ENCODE results near the gene KAT14. TPM values are rescaled to one million over a fixed set of nuclear protein-coding genes. Genes with fewer than 3 reads are reported as not detected.
"Not testable (repeated sequence)": the region's sequence is repeated elsewhere in the genome, so short reads cannot be mapped to it uniquely, and the experiment has no call there.

KAT14 gene
- total and polyA plus RNA-seq, 12 donors: 5.7 to 29.2 (median 15.6) TPM

DNA sequence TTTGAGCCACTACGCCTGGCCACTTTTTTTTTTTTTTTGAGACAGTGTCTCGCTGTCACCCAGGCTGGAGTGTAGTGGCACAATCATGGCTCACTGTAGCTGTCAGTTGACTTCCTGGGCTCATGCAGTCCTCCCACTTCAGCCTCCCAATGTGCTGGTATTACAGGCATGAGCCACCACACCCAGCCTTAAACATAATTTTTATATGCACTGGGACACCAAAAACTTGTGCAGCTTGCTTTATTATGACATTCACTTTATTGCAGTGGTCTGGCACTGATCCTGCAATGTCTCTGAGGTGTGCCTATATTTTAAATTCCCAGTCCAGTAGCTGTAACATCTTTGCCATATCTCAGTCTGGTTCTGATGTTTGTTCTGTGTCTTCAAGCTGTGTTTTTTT lies 34.7 kb downstream of the KAT14 start:
- Histone ChIP-seq H3K27me3 (no peaks in the 10 kb centered on the region), H3K4me3 (no peak overlapping the region), H3K4me1 (replicated peaks in 1 of 2) (no peaks in the 10 kb centered on the region), H3K36me3 (replicated peaks in 1 of 2) (no peaks in the 10 kb centered on the region), H3K9me3 (replicated peaks in 1 of 3) (no peaks in the 10 kb centered on the region), H3K27ac (no peak overlapping the region)
- TF ChIP-seq, protein P1, sequence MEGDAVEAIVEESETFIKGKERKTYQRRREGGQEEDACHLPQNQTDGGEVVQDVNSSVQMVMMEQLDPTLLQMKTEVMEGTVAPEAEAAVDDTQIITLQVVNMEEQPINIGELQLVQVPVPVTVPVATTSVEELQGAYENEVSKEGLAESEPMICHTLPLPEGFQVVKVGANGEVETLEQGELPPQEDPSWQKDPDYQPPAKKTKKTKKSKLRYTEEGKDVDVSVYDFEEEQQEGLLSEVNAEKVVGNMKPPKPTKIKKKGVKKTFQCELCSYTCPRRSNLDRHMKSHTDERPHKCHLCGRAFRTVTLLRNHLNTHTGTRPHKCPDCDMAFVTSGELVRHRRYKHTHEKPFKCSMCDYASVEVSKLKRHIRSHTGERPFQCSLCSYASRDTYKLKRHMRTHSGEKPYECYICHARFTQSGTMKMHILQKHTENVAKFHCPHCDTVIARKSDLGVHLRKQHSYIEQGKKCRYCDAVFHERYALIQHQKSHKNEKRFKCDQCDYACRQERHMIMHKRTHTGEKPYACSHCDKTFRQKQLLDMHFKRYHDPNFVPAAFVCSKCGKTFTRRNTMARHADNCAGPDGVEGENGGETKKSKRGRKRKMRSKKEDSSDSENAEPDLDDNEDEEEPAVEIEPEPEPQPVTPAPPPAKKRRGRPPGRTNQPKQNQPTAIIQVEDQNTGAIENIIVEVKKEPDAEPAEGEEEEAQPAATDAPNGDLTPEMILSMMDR (IDR thresholded peaks at IDR 0.05): no peak
- TF ChIP-seq POLR2A (IDR thresholded peaks at IDR 0.05): no peak
- 96 to 100% (median 99%) methylated on average over 2 of the region's 2 CpGs for WGBS, 4 donors
- no peak for DNase-seq
- intact Hi-C loops (cut with DNase I): no loop called here

DNA sequence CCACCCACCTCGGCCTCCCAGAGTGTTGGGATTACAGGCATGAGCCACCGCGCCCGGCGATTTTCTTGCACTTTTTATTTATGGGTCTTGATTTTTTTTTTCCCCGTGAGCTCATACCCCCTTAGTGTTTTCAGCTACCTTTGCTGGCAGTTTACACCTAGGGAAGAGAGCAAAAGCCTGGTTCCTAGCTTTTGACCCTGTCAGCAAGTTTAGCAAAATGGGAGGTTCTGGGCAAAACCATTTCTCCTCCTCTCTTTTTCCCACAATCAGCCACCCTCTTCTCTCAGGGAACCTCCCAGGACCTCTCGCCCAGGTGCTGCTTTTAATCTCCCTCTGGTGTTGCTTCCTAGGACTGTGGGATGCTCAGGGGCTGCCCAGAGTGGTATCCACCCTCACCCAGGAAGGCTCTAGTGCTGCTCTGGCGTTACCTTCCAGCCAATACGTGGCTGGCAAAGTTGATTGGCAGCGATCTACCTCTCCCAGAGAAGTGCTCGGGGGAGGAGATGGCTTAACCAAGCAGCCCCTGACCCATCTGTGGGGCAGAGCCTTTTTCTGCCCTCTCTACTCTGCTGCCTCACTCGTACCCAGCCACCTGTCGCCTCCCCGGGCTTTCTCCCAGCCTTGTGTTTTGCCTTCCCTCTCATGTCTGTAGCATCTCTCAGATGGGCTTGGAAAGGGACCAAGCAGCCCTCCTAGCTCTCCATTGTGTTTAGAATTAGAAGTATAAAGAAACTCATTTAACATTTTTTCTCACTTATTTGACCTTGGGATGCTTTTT lies 37.4 kb downstream of the KAT14 start:
- Histone ChIP-seq H3K4me1 (replicated peaks in 1 of 2) (no peaks in the 10 kb centered on the region), H3K27ac (no peak overlapping the region), H3K27me3 (no peaks in the 10 kb centered on the region), H3K36me3 (replicated peaks in 1 of 2) (no peaks in the 10 kb centered on the region), H3K4me3 (no peak overlapping the region), H3K9me3 (replicated peaks in 1 of 3) (no peaks in the 10 kb centered on the region)
- 95 to 98% (median 96%) methylated on average over 14 of the region's 14 CpGs for WGBS, 4 donors
- intact Hi-C loops (cut with DNase I): no loop called here
- TF ChIP-seq, protein P1 (IDR thresholded peaks at IDR 0.05): no peak
- no peak for DNase-seq

DNA sequence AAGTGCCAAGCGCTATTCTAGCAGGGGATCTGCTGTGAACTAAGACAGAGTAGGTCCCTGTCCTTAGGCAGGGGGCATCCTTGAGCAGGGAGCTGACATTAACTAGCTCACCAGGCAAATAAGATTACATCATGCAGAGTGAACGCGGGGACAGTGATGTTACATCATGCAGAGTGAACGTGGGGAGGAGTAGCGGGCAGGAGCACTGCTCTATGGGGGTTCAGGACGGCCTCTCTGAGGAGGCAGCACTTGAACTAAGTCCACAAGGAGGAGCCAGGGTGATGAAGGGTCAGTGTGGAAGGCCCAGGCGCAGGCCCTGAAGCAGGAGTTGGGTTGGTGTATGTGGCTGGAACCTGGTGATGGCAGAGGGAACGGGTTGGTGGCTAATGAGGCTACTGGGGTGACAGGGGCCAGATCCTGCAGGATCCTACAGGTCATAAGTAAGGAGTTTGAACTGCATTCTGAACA lies 38.7 kb downstream of the KAT14 start:
- no peak overlapping the region for H3K4me3 ChIP-seq
- H3K27me3 ChIP-seq: no peaks in the 10 kb centered on the region
- peaks cover 0 to 4% (median 0%) of the 10 kb centered on the region in 3 donors for H3K9me3 ChIP-seq (replicated peaks in 1 of 3)
- intact Hi-C loops (cut with DNase I): no loop called here
- 90 to 94% (median 92%) methylated on average over 8 of the region's 8 CpGs for WGBS, 4 donors
- TF ChIP-seq POLR2A (IDR thresholded peaks at IDR 0.05): no peak
- TF ChIP-seq, protein P1 (IDR thresholded peaks at IDR 0.05): no peak
- no peaks in the 10 kb centered on the region for H3K36me3 ChIP-seq (replicated peaks in 1 of 2)
- H3K4me1 ChIP-seq (replicated peaks in 1 of 2): no peaks in the 10 kb centered on the region
- no peak overlapping the region for H3K27ac ChIP-seq
- no peak for DNase-seq

DNA sequence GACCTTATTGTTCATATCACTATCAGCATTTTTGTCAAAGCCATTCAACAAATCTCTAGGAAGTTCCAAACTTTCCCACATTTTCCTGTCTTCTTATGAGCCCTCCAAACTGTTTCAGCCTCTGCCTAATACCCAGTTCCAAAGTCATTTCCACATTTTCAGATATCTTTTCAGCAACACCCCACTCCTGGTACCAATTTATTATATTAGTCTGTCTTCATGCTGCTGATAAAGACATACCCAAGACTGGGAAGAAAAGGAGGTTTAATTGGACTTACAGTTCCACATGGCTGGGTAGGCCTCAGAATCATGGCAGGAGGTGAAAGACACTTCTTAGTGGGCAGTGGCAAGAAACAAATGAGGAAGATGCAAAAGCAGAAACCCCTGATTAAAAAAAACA lies 42.7 kb downstream of the KAT14 start:
- peaks cover 0 to 19% of the 10 kb centered on the region in 2 donors for H3K36me3 ChIP-seq (replicated peaks in 1 of 2)
- H3K27me3 ChIP-seq; H3K27ac ChIP-seq; H3K4me3 ChIP-seq; intact Hi-C loops (cut with DNase I); H3K4me1 ChIP-seq (replicated peaks in 1 of 2); DNase-seq; H3K9me3 ChIP-seq (replicated peaks in 1 of 3): not testable (repeated sequence)

DNA sequence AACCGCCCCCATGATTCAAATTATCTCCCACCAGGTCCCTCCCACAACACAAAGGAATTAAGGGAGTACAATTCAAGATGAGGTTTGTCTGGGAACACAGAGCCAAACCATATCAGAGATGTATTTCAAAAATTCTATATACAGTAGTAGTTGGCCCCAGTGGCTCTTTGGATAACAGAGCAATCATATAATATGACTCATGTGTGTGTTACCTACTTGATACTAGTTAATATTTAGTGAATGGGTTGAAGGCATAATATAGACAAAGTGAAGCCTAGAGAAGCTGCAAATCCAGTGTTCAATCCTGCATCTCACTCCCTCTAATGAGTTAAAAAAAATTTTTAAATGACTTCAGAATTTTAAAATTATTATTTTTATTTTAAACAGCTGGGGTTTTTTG lies 43.2 kb downstream of the KAT14 start:
- intact Hi-C loops (cut with DNase I): no loop called here
- Histone ChIP-seq H3K4me3 (no peak overlapping the region), H3K36me3 (replicated peaks in 1 of 2) (peaks cover 0 to 22% of the 10 kb centered on the region in 2 donors), H3K27me3 (no peaks in the 10 kb centered on the region), H3K9me3 (replicated peaks in 1 of 3) (peaks cover 0 to 4% (median 0%) of the 10 kb centered on the region in 3 donors), H3K4me1 (replicated peaks in 1 of 2) (no peaks in the 10 kb centered on the region), H3K27ac (no peak overlapping the region)
- WGBS, 4 donors: 53 to 100% (median 77%) methylated on average over 1 of the region's 1 CpG
- DNase-seq: no peak
- no peak for TF ChIP-seq POLR2A (IDR thresholded peaks at IDR 0.05)
- TF ChIP-seq, protein P1 (IDR thresholded peaks at IDR 0.05): no peak

All from adrenal gland (tissue), 12 donors.